Adipose tissue (tissue), 3 donors: ENCODE results near the gene CCDC9. TPM values are rescaled to one million over a fixed set of nuclear protein-coding genes. Genes with fewer than 3 reads are reported as not detected.
"Not testable (repeated sequence)": the region's sequence is repeated elsewhere in the genome, so short reads cannot be mapped to it uniquely, and the experiment has no call there.

ENCODE experiments used
- H3K27ac ChIP-seq: one replicate; pipeline ENCODE4 v1.5.1; 2013; ENCODE audit warnings: low read depth, low read length
- WGBS, 3 donors: extraction: QIAGEN DNeasy Blood & Tissue Kit; methylation state at CpG; one replicate each; pipeline ENCODE4 v1.1.7; 2013; 5-methylcytosine and 5-hydroxymethylcytosine counted together
- polyA plus RNA-seq, 3 donors: library from polyadenylated mRNA; stranded (reverse); fragments of 200-250 nt; gene quantifications; one replicate each; pipeline ENCODE4 v1.2.3, GENCODE V29; 2013
- donor health status: healthy with polysubstance abuse.
- donor health status: Bipolar disorder and iron deficiency.
- donor health status: healthy.

Gene CCDC9
- polyA plus RNA-seq, 3 donors: 24.6 to 38.3 (median 33.4) TPM

DNA sequence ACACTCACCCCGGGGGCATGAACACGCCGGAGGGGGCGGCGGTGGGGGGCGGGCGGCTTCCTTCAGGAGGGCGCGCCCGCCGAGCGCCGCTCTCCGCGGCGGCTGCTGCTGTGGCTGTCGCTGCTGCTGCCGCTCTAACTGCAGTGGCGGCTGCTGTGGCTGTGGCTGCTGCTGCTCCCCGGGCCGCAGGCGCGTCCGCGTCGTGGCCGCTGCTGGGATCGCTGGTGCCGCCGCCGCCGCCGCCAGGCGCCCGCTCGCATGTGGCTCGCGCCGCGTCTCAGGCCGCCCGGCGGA, 25.5 kb upstream of the CCDC9 start, which contains the start of gene BBC3:
TSS of gene BBC3 (minus strand) at position 279 of the 294 bp plus-strand sequence. CDS start 2,768 bp downstream, outside the sequence.
- WGBS, 3 donors: 0% methylated on average over 19 to 43 of the region's 43 CpGs
- H3K27ac ChIP-seq: no peak within 1 kb of the TSS

DNA sequence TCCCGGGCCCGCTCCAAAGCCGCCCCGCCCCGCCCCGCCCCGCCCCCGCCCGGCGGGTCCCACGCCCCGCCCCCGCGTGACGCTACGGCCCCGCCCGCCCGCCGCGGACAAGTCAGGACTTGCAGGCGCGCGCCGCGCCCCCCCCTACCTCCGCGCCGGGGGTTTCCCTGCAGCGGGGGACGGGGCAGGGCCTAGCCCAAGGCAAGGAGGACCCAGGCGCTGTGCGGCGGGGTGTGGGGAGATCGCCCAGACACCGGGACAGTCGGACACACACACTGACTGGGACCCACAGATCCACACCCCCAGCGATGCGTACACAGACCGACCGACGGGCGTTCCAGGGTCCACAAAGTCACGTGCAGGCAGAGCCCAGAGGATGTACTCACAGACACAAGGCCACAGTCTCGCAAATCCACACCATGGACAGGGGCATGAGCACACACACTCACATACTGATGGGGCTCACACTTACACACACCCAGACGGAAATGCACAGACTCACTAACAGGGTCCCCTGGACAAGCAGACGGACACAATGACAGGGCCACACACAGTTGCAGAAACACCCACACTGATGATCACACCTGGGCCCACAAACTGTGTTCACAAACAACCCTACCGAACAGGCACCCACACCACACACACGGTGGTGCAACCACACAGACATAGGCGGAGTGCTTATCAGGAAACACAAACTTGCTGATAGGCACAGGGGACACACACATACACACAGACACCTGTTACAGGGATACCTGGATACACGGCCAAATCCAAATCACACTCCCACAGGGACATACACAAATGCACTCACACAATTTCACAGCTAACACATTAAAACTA, 24.9 kb upstream of the CCDC9 start:
- H3K27ac ChIP-seq: no peak overlapping the region
- WGBS, 3 donors: 5 to 16% (median 7%) methylated on average over 19 to 51 of the region's 51 CpGs

DNA sequence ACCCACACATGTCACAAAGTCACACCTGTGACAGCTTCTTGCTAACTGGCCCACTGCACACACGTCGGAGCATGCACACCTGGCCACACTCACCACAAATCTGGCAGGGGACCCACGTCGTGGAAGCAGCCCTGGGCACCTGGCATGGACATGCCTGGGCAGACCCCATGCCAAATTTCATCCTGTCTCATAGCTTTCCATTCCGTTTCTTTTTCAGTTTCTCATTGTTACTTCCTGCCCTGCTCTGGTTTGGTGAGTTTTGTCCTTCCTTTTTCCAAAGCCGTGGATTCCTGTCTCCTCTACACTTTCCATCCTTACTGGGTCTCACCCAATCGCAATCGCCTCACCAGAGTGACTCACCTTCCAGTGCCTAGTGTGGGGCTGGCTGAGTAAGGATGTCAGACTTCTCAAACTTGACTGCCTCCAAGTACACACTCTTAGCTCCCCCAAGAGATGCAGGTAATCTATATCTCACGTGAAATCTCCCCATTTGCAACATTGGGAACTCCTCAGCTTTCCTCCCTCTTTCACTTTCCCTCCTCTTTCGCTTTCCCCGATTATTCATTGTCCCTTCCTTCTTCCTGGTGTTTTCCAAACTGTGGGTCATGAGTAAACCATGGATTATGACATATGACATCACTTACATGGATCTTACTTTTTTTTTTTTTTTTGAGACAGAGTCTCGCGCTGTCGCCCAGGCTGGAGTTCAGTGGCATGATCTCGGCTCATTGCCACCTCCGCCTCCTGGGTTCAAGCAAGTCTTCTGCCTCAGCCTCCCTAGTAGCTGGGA, 23.7 kb upstream of the CCDC9 start:
- WGBS, 3 donors: 40 to 57% (median 45%) methylated on average over 16 of the region's 16 CpGs
- no peak overlapping the region for H3K27ac ChIP-seq

DNA sequence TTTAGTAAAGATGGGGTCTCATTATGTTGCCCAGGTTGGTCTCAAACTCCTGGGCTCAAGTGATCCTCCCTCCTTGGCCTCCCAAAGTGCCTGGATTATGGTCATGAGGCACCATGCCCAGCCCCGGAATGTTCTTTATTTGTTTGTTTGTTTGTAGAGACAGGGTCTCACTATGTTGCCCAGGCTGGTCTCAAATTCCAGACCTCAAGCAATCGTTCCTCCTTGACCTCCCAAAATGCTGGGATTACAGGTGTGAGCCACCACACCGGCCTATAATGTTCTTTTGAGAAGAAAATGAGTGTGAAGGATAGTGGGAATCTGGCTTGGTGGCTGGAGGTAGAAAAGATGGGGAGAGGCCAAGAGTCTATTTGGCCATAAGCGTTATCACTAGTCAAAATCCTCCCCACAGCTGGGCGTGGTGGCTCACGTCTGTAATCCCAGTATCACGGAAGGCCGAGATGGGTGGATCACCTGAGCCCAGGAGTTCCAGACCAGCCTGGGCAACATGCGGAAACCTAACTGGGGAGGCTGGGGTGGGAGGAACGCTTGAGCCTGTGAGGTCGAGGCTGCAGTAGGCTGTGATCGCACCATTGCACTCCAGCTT, 20.2 kb upstream of the CCDC9 start:
- 86 to 90% (median 89%) methylated on average over 12 of the region's 12 CpGs for WGBS, 3 donors
- H3K27ac ChIP-seq: no peak overlapping the region

DNA sequence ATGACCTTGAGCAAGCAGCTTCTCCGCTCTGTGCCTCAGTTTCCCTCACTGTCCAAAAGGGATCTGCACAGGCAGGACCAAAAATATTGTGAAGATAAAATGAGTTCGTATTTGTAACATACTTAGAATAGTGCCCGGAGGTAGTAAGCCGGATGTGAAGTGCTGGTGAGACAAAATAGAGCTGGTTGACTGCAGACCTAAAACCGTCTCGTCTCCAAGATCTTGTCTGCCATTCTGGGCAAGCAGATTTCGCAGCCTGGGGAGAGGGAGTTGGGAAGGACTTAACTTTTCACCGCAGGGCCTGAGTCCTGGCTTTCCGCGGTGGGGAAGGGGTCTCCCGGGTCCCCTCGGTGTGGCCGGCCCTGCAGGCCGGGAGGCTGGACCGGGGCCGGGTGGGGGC, 17.2 kb upstream of the CCDC9 start:
- no peak overlapping the region for H3K27ac ChIP-seq

DNA sequence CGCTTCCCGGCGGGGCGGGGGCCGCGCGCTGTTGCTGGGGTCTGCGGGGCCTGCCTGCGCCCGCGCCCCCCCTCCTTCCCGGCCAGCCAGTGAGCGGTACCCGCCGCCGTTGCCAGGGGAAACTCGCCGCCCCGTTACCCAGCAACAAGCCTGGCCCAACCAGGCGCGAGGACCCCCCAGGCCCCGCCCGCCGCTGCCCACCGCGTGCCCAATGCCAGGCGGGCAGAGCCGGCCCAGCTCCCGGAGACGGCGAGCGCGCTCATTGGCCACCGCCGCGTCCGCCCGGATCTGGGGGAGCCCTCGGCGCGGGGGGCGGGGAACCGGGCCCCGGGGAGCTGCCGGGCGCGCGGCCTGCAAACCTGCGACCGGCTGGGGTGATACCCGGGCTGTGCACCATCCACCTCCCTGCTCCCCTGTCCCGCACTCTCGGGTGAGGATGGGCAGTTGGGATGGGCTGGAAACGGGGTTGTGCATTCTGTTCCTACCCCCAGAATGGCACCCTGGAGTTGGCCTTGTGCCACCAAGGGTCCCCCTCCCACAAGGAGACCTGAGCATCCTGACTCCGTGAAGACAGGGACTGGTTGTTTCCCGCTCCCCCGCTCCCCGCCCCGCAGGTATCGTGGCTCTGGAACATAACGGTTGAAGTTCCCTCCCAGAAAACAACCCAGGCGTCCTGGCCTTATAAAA, 16.6 kb upstream of the CCDC9 start:
- H3K27ac ChIP-seq: no peak overlapping the region
- WGBS, 3 donors: 2 to 5% (median 3%) methylated on average over 26 to 61 of the region's 62 CpGs

More for the DNA sequence above, 17.2 kb upstream of the CCDC9 start:
- 10 to 12% (median 12%) methylated on average over 16 of the region's 16 CpGs for WGBS, 3 donors

DNA sequence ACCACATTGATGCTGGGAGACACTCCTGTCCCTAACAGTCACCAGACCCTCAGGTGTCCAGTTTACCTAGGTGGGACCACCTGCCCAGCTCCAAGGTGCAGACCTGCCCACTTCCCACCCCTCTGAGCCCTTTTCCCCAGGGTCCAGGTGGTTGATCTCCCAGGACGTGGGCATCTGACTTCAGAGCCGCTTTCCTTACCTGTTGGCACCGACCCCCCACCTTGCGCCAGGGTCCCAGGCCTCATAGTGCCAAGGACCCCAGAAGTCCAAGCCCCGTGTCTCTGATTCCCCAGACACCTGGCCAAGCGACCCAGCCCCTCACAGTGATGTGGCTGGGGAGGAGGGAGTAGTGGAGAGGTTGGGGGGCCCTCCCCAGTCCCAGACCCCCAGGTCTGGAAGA, 15.8 kb upstream of the CCDC9 start:
- WGBS, 3 donors: 32 to 57% (median 39%) methylated on average over 6 of the region's 6 CpGs
- no peak overlapping the region for H3K27ac ChIP-seq

DNA sequence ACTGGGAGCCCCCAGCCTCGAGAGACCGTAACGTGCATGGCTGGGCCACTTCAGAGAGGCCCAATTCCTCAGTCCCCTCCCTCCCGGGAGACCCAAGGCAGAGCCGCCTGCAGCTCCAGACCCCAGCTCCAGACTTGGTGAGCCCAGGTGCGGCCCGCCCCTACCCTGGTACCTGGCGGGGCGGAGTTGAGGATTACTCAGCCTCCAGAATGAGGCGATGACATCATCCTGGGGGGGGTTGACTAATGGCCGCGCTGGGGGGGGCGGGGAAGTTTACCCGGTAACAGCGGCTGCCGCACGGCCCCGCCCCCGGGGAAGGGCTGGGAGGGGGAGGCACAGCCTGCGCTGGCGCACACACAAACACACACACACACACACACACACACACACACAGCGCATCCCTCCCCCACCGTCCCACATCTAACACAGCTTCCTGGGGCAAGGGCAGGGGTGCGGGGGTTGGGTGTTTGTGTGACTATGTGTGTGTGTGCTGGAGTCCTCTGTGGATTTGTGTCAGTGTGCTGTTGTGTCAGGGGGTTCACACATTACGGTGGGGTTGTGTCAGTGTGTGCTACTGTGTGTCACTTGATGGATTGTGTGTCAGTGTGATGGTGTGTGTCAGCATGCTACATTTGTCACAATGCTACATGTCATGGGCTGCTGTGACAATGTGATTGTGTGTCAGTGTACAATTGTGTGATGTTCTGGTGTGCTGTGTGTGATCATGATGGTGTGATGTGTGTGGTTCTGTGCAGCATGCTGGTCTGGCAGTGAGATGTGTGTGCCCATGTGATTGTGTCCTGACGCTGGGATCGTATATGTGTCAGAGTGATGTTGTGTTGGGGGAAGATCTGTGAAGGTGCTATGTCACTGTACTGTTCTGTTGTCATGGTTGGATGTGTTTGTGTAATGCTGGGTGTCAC, 15.1 kb upstream of the CCDC9 start:
- 6 to 10% (median 7%) methylated on average over 18 to 27 of the region's 27 CpGs for WGBS, 3 donors
- no peak overlapping the region for H3K27ac ChIP-seq

DNA sequence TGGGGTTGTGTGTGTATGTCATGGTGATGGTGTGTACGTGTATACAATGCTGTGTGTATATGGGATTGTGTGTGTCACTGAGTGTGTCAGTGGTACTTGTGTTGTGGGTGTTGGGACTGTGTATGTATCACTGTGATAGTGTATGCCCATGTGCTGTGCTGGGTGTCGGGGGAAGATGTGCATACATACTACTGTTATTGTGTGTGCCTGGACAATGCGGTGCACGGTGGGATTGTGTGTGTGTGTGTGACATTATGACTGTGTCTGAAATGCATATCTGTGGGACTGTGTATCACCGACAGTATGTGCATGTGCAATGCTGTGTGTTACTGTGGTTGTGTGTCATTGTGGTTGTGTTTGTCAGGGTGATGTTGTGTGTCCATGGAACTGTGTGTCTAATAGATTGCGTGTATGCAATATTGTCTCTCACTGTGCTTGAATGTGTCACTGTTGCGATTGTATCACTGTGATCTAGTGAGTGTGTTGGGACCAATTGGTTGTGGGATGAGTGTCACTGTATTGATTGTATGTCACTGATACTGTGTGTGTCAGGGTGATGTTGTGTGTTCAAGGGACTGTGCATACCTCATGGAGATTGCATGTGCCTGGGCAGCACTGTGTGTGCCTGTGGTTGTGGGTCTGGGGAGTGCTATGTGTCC, 14.3 kb upstream of the CCDC9 start:
- 76 to 83% (median 79%) methylated on average over 7 of the region's 7 CpGs for WGBS, 3 donors
- no peak overlapping the region for H3K27ac ChIP-seq

DNA sequence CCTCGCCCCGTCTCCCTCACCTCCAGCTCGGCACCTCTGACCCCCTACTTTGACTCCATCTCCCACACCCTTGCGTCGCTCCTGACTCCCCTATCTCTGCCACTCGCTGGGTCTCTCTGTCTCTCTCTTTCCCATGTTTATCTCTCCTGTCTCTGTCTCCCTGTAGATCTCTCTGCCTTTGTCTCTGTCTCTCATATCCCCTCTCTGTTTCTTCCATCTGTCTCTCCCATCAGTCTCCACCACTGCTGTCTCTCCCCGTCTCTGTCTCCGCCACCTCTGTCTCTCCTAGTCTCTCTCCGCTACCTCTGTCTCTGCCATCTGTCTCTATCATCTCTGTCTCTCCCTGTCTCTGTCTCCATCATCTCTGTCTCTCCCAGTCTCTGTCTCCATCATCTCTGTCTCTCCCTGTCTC, 13.0 kb upstream of the CCDC9 start:
- no peak overlapping the region for H3K27ac ChIP-seq

DNA sequence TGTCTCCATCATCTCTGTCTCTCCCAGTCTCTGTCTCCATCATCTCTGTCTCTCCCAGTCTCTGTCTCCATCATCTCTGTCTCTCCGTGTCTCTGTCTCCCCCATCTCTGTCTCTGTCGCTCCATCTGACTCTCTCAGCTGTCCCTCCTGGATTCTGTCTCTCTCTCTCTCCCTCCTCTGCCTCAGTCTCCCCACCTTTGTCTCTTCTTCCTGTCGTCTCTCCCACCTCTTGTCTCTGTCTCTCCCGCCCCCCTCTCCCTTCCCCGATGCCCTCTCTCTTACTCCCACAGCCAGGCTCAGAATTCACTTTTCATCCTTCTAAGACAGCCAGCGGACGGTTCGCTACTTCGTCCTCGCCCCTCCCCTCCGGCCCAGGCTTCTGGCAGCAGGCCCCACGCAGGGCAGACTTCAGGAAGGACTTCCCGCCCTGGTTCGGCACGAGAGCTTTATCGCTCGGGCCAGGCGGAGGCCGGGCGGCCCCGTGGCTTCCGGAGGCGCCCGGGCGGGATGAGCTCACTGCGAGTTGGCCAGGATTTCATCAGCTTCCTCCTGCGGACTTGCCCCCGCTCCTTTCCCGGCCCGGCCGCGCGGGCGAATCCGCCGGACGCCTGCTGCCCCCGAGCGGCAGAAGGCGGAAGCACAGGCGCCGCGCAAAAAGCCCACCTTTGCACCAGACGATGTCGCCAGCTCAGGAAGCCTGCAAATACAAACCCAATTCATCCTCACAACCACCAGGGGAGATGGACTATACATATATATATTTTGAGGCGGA, 12.4 kb upstream of the CCDC9 start:
- H3K27ac ChIP-seq: no peak overlapping the region
- 1 to 2% (median 2%) methylated on average over 46 of the region's 46 CpGs for WGBS, 3 donors

More for the DNA sequence above, 13.0 kb upstream of the CCDC9 start:
- 17 to 20% (median 20%) methylated on average over 7 to 9 of the region's 9 CpGs for WGBS, 3 donors

DNA sequence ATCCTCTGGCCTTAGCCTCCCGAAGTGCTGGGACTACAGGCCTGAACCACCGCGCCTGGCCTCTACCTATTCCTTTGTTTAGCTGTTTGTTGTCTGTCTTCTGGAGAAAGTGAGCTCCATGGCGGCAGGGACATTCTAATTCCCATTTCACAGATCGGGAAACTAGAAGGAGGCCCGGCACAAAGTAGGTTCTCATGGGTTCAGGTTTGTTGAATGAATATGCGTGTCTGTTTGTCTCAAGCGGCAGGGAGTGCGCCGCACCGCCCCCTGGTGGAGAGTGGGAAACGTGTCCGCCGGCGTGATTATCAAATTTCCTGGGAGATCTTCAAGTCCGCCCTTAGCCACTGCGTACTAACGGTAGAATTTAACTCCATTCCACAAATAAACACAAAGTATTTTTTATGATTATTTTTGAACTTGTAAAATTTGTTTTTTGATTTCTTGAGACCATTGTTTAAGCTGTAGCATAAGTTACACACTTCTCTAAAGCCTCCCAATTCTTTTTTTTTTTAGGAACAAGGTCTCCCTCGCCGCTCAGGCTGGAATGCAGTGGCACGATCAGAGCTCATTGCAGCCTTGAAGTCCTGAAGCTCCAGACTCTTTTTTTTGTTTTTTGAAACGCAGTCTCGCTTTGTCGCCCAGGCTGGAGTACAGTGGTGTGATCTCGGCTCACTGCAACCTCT, 8.9 kb upstream of the CCDC9 start:
- H3K27ac ChIP-seq: no peak overlapping the region
- 26 to 33% (median 26%) methylated on average over 25 of the region's 25 CpGs for WGBS, 3 donors

DNA sequence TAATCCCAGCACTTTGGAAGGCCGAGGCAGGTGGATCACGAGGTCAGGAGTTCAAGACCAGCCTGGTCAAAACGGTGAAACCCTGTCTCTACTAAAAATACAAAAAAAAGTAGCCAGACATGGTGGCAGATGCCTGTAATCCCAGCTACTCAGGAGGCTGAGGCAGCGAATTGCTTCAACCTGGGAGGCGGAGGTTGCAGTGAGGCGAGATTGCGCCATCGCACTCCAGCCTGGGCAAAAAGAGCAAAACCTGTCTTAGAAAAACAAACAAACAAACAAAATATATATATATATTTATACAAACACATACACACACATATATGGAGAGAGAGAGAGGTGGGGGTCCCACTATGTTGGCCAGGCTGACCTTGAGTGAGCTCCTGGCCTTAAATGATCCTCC, 3.3 kb upstream of the CCDC9 start:
- WGBS, 3 donors: 83 to 87% (median 85%) methylated on average over 8 of the region's 8 CpGs
- not testable (repeated sequence) for H3K27ac ChIP-seq

DNA sequence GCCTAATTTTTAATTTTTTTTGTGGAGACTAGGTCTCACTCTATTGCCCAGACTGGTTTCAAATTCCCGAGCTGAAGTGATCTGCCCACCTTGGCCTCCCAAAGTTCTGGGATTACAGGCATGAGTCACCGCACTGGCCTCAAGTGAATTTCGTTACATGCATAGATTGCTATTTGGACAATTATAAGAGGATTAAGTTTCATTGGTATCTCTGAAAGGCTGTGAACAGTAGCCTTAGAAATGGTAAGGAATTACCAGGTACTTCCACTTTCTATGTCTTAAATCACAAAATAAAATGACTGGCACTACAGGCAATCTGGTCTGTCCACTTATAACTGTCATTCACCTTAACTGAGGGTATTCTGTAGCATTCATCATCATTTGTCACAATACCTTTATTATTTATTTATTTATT, 2.9 kb upstream of the CCDC9 start:
- WGBS, 3 donors: 72 to 81% (median 73%) methylated on average over 3 of the region's 3 CpGs

DNA sequence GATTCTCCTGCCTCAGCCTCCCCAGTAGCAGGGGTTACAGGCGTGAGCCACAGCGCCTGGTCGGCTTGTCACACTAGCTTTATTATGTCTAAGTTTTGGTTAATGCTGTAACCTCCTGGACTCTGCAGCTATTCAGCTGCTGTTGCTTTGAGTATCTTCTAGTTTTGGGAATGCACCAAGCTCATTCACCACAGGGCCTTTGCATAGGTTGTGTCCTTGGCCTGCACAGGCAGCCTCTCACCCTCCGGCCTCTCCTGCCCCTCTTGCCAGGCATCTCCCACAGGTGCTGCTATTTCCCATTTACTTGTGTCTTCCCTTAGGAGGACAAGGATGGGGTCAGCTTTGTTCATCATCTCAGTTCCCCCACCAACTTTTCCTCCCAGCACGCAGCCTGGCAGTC, 2.4 kb upstream of the CCDC9 start:
- H3K27ac ChIP-seq: no peak overlapping the region
- WGBS, 3 donors: 87 to 90% (median 90%) methylated on average over 5 of the region's 5 CpGs

More for the DNA sequence above, 2.9 kb upstream of the CCDC9 start:
- no peak overlapping the region for H3K27ac ChIP-seq
